ENCODE results near the gene PSMB5. TPM values are rescaled to one million over a fixed set of nuclear protein-coding genes. Genes with fewer than 3 reads are reported as not detected.

The PSMB5 gene
- total and polyA plus RNA-seq, 2 of the 13 experiments (the other 11 are each of a cell fraction or from before 2014, with no cell fraction given): 705 to 871 TPM

DNA sequence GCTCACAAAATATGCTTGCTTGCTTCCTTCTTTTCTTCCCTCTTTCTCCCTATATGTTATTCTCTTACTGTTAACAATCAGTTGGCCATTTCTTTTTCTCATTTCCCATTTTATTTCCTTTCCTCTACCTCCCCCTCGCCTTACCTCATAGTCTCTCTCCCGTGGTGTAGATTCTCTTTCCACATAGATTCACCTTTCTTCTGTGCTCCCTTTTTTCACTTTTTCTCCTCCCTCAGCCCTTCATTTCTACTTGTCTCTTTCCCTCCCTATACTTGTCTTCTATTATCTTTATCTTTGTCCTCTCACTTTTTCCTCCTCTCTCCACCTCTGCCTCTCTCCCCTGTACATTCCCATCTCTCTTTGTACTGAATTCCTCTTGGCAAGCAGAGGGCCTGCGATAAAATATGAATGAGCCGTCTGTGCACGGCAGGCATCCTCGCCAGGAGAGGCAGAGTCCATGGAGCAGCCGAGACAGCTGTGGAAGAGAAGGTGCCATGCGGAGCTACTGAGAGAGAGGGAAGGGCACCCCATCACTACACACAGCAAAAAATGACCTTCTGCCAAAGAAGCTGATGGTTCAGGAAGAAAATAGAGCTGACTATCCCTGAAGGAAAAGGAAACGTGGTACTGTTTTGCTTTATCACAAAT is 36.9 kb downstream of the PSMB5 start:
- Histone ChIP-seq H3K36me3 (replicated peaks in 1 of 2; ENCODE audit: control insufficient read depth in 1 of 2, insufficient read depth in 2 of 2, low read length in 2 of 2) (peaks cover 0 to 3% of the 10 kb centered on the region in 2 experiments; a peak in 1 of 5 replicates), H3K79me2 (ENCODE audit: insufficient read depth, low read length) (no peaks in the 10 kb centered on the region), H3K4me1 (ENCODE audit: insufficient read depth, low read length) (peaks cover 5% of the 10 kb centered on the region; the same call in 1 of the 2 replicates), H3K4me2 (ENCODE audit: low read depth, low read length) (no peak overlapping the region), H4K20me1 (ENCODE audit: insufficient read depth, low read length) (no peaks in the 10 kb centered on the region), H3K27me3 (ENCODE audit: control insufficient read depth in 1 of 2, insufficient read depth in 2 of 2, low read length in 2 of 2) (no peaks in the 10 kb centered on the region), H3K9ac (ENCODE audit: insufficient read depth, low read depth, low read length) (no peak overlapping the region), H2AFZ (ENCODE audit: low read length) (no peak overlapping the region), H3K4me3 (replicated peaks in 1 of 3; ENCODE audit: insufficient read depth in 1 of 3, low read depth in 2 of 3, low read length in 3 of 3) (no peak overlapping the region), H3K9me3 (ENCODE audit: low read length) (no peaks in the 10 kb centered on the region), H3K27ac (ENCODE audit: extremely low read length, insufficient read depth, low read length) (no peak overlapping the region)
- DNase-seq (ENCODE audit: low spot score): no peak
- BruUV-seq (replicated peaks): no TSS peak
- intact Hi-C loops (cut with micrococcal nuclease; ENCODE audit: unreplicated experiment) (no loop called here), in situ Hi-C loops (cut with HindIII; ENCODE audit: extremely low pct_ligation_motif_present, low pct_unique_long_range_greater_than_20kb) (no loop called here)
- CTCF ChIA-PET (ENCODE audit: low intra/inter-chr PET ratio, low total read pairs): interaction anchor here (1.4 kb wide), 1 partner anchor 61 kb away, joined by 3 read pairs; no protein-coding TSS in a partner anchor
- WGBS (ENCODE audit: low lambda C conversion rate): 77% methylated on average over 9 of the region's 9 CpGs
- ATAC-seq: no peak
- no peak for FAIRE-seq
- POLR2A ChIA-PET: interaction anchor here (8.5 kb wide), 2 partner anchors 9 to 14 kb away, joined by 101 to 160 read pairs; partner anchors contain the start of gene AJUBA
- 0 out of 2 replicates have a peak, but pooled peaks have one; percentile 35 for TF ChIP-seq IKZF1 (IDR thresholded peaks at IDR 0.05)
- TF ChIP-seq ATF7 (IDR thresholded peaks at IDR 0.05): 0 out of 2 replicates have a peak, but pooled peaks have one; percentile 22
- no peak for TF ChIP-seq ATF7 (CRISPR knock-in tag; IDR thresholded peaks at IDR 0.05)
- no peak for TF ChIP-seq AKAP8 (CRISPR knock-in tag; IDR thresholded peaks at IDR 0.05)
- no peak for TF ChIP-seq MZF1 (CRISPR knock-in tag; IDR thresholded peaks at IDR 0.05; ENCODE audit: borderline replicate concordance)
- TF ChIP-seq KLF16 (CRISPR knock-in tag; IDR thresholded peaks at IDR 0.05): no peak
- TF ChIP-seq, protein P1, sequence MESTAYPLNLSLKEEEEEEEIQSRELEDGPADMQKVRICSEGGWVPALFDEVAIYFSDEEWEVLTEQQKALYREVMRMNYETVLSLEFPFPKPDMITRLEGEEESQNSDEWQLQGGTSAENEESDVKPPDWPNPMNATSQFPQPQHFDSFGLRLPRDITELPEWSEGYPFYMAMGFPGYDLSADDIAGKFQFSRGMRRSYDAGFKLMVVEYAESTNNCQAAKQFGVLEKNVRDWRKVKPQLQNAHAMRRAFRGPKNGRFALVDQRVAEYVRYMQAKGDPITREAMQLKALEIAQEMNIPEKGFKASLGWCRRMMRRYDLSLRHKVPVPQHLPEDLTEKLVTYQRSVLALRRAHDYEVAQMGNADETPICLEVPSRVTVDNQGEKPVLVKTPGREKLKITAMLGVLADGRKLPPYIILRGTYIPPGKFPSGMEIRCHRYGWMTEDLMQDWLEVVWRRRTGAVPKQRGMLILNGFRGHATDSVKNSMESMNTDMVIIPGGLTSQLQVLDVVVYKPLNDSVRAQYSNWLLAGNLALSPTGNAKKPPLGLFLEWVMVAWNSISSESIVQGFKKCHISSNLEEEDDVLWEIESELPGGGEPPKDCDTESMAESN (CRISPR knock-in tag; conservative IDR thresholded peaks at IDR 0.05): no peak
- no peak for TF ChIP-seq HNF4A (CRISPR knock-in tag; IDR thresholded peaks at IDR 0.05)
- no peak for TF ChIP-seq CBX1 (IDR thresholded peaks at IDR 0.05; ENCODE audit: low read depth)
- no peak for TF ChIP-seq RAD21 (CRISPR knock-in tag; IDR thresholded peaks at IDR 0.05)
- TF ChIP-seq FOXA1 (IDR thresholded peaks at IDR 0.05): no peak
- no peak for TF ChIP-seq FOXA1 (CRISPR knock-in tag; IDR thresholded peaks at IDR 0.05)
- TF ChIP-seq PHB2 (IDR thresholded peaks at IDR 0.05; ENCODE audit: partially characterized antibody): peak; percentile 75
- TF ChIP-seq NBN (conservative IDR thresholded peaks at IDR 0.05): 0 out of 2 replicates have a peak, but pooled peaks have one; percentile 45
- TF ChIP-seq, protein P2, sequence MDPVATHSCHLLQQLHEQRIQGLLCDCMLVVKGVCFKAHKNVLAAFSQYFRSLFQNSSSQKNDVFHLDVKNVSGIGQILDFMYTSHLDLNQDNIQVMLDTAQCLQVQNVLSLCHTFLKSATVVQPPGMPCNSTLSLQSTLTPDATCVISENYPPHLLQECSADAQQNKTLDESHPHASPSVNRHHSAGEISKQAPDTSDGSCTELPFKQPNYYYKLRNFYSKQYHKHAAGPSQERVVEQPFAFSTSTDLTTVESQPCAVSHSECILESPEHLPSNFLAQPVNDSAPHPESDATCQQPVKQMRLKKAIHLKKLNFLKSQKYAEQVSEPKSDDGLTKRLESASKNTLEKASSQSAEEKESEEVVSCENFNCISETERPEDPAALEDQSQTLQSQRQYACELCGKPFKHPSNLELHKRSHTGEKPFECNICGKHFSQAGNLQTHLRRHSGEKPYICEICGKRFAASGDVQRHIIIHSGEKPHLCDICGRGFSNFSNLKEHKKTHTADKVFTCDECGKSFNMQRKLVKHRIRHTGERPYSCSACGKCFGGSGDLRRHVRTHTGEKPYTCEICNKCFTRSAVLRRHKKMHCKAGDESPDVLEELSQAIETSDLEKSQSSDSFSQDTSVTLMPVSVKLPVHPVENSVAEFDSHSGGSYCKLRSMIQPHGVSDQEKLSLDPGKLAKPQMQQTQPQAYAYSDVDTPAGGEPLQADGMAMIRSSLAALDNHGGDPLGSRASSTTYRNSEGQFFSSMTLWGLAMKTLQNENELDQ (CRISPR knock-in tag; IDR thresholded peaks at IDR 0.05; ENCODE audit: borderline replicate concordance): no peak
- TF ChIP-seq, protein P3, sequence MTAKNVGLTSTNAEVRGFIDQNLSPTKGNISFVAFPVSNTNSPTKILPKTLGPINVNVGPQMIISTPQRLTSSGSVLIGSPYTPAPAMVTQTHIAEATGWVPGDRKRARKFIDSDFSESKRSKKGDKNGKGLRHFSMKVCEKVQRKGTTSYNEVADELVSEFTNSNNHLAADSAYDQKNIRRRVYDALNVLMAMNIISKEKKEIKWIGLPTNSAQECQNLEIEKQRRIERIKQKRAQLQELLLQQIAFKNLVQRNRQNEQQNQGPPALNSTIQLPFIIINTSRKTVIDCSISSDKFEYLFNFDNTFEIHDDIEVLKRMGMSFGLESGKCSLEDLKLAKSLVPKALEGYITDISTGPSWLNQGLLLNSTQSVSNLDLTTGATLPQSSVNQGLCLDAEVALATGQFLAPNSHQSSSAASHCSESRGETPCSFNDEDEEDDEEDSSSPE (CRISPR knock-in tag; IDR thresholded peaks at IDR 0.05): no peak
- no peak for TF ChIP-seq KLF15 (CRISPR knock-in tag; IDR thresholded peaks at IDR 0.05; ENCODE audit: borderline replicate concordance)
- TF ChIP-seq PHF20 (CRISPR knock-in tag; IDR thresholded peaks at IDR 0.05): no peak
- TF ChIP-seq SETDB1 (CRISPR knock-in tag; IDR thresholded peaks at IDR 0.05; ENCODE audit: borderline replicate concordance): no peak
- no peak for TF ChIP-seq ZBTB8A (CRISPR knock-in tag; IDR thresholded peaks at IDR 0.05; ENCODE audit: borderline replicate concordance, low read depth)
- no peak for TF ChIP-seq ZNF572 (CRISPR knock-in tag; IDR thresholded peaks at IDR 0.05)
- TF ChIP-seq ZEB1 (IDR thresholded peaks at IDR 0.05; ENCODE audit: insufficient replicate concordance, low read depth): no peak
- no peak for TF ChIP-seq KDM6A (CRISPR knock-in tag; IDR thresholded peaks at IDR 0.05; ENCODE audit: low read depth)
